NT2/D1 (cell line): ENCODE measurements around the gene IFRD2.

Experiments used
- YY1 ChIP-seq: IDR thresholded peaks from 2 replicates; pipeline ENCODE4 v1.6.1; 2011; ENCODE audit not compliant: insufficient read length, insufficient read depth
- ZNF274 ChIP-seq: IDR thresholded peaks from 2 replicates; pipeline ENCODE4 v1.6.1; 2011; ENCODE audit warnings: mild to moderate bottlenecking, low read depth, low read length

GRCh38 chr3:50260027-50260941, 31.9 kb downstream of the IFRD2 start:
- TF ChIP-seq ZNF274 (no peak), YY1 (no peak)
